HG03520 (cell line): ENCODE results near the gene DTHD1.
A peak's percentile ranks its signal among the peaks of the same experiment; 100 is the strongest.

ENCODE experiments used
- ATAC-seq: cut with Tn5 transposase; IDR thresholded peaks from one replicate; pipeline ENCODE4 v1.9.1; 2021; ENCODE audit warnings: mild to moderate bottlenecking, moderate library complexity; ENCODE audit not compliant: unreplicated experiment

Gene DTHD1

DNA sequence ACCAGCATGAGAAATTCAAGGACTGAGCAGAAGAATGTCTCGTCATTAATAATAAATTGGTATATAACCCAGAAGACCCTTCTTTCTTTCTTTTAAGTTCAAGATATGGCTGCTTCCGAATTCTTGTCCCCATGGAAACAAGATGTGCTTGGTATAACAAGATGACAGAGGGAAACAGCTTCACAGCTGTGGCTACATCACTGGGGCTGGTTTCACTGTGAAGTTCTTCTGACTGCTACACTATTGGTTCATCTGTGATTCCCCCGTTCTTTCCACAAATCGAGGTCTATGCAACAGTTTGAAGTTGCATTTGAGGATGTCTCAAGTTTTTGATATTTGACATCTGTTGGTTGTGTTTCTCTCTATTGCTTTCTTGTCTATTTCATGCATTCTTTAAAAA lies 12.3 kb upstream of the DTHD1 start:
- peak; percentile 41 for ATAC-seq

DNA sequence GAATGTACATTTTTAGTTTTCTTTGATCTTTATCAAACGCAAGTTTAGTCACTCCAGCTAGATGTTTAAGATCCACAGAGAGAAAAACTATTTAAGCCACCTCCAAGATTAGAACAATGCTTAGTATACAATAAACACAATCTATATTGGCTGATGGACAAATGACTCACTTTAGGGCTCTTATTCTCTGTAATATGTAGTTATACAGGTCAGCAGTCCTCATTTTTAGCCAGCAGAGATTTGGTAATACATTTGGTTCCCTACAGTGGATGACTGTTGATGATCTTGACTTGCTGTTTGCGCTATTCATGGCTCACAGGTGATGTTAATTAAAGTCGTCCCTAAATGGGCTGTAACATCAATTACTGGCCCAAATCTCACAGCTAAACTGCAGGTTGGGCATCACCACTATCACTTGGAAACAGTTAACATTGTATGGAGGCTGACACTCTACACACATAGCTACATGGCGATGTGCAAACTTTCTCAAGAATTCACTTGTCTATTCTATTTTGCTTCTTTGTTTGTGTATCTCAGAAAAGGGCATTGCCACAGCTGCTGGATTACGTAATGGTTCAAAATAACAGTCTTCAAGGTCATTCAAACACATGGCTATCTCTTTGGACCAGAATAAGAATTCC lies 11.8 kb upstream of the DTHD1 start:
- ATAC-seq = no peak

DNA sequence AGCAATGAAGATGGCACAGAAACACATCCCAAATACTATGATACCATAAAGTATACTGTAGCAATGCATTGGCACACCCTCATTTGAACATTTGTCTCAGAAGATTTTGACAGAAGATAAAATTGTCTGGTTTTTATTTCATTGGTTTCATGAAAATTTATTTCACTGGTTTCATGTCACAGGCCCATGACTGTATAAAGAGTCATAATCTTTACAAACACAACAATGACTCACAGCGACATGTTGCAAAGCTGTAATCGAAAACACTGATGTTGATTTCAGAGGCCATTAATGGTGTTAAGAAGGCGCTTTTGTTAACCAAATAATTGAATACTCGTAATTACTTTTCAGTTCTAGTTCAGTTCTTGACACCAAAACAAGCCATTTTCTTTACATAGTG lies 8.1 kb upstream of the DTHD1 start:
- no peak for ATAC-seq

DNA sequence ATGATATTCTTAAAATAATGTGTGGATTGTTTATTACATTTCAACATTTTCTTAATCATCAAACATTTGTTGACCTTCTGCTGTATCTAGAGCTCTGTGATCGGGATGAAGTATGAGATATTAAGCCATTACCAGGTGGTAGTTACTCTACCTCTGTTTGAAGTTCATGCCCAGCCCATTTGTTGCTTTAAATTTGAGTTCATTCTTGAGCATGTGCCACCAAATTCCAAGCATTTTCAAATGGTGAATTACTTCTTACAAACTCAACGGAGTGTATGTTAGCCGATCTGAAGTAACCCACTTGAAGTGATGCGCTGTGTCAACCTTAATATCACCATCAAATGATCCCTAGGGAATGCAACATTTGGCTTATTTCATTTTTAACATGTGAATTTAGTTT lies 7.3 kb upstream of the DTHD1 start:
- ATAC-seq = no peak

DNA sequence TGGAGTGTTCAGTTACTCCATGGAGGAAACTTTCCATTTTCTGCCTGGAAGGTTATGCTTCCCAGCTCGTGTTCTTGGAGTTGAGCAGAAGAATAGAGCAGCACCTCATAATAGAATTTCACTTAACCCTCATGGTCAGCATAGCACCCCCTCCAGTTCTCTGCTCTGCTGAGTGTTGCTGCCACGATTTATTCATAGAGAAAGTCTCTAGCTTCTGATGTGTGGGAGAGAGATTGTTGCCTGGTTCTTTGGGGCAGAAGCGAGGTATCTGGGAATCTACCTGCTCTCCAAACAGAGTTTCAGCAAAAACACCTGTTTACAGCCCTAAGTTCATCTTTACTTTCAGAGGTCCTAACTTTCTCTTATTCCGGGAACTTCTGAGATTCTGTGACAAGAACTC lies 3.9 kb upstream of the DTHD1 start:
- no peak for ATAC-seq

DNA sequence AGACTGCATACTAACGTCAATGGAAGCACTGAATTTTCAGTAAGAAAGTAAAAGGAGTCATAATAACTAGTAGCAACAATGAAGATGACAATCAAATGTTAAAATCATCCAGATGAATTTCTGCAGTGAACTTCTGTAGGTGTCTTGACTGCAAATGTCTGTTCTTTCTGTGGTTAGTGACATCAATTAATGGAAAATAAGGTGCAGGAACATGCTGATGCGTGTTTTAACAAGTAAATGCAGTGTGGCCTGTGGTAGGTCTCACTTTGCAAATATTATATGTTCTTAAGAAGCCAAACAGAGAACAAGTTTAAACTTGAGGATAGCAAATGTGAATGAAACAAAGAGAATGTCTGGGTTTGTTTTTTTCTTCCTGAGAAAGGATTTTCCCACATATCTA lies 2.6 kb upstream of the DTHD1 start:
- no peak for ATAC-seq

DNA sequence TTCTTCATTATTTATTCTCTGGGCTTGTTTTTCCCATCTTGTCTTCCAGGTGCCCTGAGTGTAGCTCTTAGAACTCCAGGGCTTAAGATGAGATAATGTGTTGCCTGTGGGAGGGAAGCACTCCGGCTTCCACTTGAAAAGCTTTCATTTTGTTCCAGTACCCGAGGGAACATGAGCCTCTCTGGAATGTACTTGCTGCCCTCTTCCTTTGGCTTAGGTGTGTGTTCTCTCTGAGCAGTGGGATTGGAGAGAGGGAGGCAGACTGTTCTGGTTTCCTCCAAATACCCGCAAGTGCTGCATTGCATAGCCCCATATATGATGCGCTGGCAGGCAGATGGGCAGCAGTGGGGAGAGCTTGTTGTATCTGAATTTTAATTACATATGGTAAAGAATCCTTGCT lies 861 bp upstream of the DTHD1 start:
- no peak for ATAC-seq

DNA sequence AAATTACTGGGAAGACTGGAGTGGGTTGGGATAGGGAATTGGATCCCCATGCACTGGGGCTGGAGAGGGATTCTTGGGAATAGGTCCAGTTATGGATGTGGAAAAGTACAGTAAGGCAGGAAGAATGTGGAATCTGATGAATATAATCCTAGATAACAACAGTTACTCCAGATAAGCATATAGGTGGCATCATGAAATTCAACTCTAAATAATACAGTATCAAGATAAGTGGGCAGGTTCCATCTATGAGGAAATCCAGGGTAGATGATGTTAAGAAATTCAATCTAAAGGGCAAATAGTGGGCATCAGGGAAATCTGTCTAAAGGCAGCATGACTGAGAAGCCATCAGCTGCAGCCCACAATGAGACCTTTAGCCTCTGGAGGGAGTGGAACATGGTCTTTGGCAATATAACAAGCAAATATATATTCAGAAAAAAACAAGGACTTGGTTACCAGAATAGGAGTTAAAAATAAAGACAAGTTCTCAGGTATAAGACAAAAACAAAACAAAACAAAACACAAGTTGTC lies 1.2 kb downstream of the DTHD1 start:
- no peak for ATAC-seq

DNA sequence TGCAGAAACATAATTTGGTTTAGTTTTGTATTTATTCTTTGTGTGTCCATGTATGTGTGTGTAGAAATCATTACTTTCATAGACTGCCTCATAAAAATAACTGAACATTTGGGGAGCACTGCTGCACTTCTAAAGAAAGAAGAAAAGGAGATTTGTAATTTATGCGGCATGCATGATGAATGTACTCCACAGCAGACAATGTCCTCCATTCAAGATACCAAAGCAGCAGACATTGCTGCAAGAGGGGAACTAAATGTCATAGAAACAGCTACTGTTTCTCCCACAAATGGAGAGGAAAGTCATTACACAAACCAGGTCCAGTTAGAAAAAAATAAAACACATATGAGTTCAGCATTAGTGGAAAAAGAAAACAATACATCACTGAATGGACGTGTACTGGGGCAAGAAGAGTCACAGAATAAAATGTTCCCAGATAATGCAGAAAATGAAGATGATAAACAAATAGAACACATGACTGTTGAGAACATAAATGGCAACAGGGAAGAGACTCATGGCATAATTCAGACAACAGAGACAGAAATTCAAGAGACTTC lies 2.6 kb downstream of the DTHD1 start:
- ATAC-seq = no peak

DNA sequence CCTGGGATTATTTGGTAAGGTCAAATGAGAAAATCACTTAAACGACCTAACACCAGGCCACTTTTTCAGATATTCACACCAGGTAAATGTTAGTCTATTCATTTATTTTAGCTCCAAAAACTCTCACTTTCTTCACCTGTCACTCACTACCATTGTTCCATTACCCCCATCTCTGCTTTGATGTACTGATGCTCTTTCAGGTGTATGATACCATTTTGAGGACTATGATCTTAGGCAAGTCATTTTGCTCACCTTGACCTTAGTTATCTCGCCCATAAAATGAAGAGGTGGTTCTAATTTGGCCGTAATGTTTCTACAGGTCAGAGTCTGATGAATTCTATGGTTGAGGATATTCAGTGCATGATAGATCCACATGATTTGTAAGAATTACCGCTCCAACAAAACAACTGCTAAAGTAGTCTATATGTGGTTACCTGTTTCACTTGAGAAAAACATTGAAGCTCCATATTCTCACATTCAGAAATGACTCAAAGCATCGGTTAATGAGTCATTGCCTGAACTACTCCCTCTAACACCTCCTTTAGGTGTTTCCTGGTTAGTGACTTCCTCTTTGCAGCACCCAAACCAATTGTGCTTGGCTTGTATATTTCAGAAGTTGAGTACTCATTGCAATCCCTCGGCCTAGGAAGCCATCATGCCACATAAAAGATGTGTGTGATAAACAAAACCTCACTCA lies 4.5 kb downstream of the DTHD1 start:
- peak; percentile 100 for ATAC-seq

DNA sequence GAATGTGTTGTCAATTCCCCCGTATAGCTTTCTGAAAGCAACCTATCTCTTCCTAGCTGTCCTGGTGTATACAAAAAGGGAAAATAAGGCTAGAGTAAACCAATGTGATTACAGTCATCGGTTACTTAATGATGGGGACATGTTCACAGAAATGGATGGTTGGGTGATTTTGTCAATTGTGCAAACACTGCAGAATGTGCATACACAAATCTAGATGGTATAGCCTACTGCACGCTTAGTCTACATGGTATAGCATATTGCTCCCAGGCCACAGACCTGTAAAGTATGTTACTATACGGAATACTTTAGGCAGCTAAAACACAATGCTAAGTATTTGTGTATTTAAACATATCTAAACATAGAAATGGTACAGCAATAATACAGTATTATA lies 5.1 kb downstream of the DTHD1 start:
- peak; percentile 9 for ATAC-seq

DNA sequence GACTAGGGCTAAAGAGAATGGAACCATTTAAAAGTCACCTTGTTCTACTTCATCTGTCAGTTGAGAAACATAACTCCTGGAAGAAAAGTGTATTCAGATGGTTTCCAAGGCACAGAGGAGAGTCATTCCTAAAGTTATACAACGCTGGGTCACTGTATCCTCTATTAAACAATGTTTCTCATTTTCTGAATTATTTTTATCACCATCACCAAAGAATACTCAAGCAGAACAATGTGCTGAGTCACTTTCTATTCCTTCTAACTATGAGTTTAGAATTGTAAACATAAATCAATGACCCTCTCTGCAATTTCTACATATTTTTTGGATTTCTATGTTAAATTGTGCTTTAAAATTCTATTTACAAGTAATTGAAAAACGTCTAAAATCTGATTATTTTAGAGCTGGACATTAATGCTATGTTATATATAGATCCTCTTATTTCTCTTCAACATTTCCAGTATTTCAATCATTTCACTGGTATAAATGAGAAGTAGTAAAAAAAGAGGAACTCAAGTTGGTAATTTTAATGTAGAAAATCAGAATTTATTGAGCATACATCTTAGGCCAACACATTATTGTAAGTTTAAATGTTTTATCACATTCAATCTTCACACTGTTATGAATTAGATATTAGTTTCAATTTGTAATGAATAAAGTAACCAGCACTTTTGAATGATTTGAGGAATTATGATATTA lies 7.5 kb downstream of the DTHD1 start:
- ATAC-seq = no peak

DNA sequence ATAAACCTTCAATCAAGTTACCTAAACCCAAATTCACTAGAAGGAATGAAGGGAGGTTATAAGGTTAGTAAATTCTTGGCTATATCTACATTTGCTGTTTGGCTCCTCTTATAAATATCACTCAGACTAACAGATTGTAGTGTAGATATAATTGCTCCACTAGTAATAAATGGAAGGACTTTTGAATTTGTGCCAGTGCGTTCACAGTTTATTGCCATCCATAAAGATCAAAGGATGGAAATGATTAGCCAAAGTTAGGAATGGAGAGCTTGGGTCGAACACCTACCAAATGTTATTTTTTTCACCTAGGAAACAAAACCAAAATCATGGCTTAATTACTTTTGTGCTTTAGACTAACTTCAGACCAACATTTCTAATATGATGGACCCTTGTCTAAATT lies 9.2 kb downstream of the DTHD1 start:
- no peak for ATAC-seq

DNA sequence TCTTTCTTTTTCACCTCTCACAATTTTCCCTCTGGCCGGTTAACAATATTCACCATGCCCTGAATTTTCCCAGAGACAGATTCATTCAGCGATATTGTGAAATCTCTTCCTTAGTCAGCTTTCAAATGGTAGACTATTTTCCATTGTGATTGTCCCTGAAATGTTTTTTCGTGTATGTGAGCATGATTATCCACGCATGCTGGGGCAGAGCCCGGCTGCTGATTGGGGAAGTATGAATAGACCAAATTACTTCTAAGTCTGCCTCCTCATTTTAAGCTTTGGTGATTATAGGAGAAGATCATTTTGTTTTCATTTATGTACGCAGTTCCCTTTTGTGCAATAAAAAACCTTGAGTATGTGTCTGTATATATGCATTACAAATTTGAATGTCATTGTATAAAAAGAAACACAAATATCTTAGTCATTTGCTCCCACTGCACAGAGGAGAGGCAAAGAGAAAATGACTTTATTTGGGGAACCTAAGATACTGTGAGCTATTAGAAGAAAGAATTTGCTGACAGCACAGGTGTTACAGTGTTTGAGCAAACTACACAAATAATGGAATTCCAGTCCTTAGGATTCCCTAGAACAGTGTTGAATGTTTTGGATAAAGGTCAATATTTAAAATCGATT lies 11.3 kb downstream of the DTHD1 start:
- no peak for ATAC-seq

DNA sequence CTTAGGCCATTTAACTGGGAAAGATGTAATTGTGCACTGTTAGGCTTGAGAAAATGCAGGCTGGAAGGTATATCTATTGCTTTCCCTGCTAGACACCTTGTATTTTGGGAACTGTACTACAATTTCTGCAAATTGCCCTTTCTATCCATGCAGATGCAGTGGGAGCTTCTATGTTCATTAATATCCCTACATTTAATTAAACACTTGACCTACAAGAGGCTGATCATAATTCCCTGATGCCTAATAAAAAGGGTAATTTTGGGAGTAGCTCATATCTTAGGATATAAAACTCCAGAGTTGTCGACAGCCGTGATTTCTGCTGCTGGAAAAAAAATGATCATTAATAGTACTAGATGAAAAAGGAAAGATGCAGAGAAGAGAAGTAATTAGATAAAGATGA lies 19.7 kb downstream of the DTHD1 start:
- ATAC-seq = no peak

DNA sequence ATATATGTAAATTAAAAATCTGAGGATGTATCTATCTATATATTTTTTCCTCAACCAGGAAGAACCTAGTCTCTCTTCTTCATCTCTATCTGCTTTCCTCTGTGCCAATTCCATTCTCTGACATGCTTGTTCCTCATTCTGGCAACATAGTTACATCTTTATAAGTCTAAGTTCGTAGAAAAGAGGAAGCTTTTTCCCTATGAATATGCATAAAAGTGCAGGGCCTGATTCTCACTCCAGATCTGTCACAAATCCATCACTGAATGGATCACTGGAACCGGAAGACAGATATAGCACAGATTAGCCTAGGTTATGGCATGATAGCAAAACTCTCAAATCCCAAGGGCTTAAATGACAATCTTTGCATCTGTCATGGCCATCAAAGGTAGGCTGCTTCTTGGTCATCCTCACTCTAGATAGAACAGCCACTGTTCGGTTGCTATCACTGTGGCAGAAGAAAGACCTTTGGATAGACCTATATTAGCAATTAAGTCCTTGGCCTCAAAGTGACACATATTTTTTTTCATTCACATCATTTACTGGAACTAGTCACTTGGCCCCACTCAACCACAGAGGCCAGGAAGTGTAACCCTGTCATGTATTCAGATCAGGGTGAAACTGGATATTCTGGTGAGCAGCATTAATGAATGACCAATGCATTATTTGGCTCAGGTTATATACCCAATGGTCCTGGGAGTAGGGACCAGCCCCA lies 22.2 kb downstream of the DTHD1 start:
- ATAC-seq = peak; percentile 72

DNA sequence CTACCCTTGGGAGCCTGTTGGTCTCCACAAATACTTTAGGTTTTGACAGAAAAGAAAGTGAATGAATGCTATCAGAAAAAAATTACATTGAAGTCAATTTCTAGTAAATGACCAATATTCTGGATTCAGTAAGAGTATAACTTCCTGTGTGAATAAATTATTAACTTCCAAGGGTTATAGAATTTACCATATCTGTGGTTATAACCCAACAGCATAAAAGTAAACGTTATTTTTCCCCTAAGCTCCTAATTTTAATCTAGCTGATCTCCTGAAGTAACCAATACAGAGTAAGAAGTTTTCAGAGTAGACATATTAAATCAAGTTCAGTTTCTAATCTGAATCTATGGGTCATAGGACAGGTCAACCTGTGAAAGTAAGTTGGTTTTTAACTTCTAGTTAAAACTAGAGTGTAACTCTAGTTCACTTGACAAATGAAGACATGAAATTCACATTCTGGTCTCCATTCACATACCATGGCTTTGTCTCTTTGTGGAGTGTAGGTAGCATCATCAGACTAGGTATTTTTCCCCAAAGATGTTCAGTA lies 22.8 kb downstream of the DTHD1 start:
- peak; percentile 36 for ATAC-seq

DNA sequence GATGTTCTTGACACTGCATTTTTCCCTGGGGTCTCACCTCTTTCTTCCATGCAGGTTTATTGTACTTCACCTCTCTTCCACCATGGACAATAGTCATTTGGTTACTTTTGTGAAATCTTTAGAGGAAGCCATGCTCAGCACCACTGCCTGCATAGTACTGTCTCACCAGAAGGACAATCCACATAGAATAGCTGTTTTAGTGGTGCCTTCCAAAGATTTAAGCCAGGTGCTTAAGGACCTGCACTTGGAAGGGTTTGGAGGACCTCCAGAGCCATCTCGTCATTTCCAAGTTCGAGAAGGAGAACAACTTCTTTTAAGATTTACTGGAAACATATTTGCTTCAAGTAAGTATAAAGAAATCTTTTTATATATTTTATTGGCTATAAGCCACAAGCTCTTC lies 26.7 kb downstream of the DTHD1 start:
- ATAC-seq = no peak

DNA sequence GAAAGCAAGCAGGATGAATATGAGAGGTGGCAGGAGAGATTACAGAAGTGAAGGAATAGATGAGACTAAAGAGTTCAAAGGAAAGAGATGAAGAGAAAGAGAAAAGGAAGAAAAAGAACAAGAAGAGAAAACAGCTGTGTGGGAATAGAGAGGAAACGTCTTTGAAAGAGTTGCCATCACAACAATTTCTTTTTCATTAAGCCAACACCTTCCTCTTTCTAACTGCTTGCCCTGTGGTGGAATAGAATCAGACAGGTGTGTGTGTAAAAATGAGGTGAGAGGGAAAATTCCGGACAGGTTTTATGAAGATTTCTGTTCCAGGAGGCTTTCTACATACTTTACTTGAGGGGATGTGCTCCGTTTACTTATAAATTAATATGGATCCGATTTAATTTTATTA lies 28.8 kb downstream of the DTHD1 start:
- no peak for ATAC-seq

DNA sequence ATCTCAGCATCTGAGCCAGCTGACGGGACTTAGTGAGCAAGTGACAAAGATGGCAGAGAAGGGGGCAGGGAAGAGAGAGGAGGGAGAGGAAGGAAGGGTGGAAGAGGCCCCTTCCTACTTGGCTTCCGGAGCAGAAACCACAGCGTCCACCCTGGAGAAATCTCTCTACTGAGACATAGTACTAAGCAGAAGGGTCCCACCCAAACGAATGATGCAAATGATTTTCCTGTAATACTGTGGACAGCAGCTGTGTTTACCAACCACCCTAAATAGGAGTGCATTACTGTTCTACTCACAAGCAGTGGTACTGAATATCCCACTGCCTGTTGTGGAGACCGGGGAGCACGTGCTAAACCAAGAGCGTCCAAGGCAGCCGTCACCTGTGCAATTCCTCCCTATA lies 29.4 kb downstream of the DTHD1 start:
- peak; percentile 51 for ATAC-seq
